Measurements from ENCODE around the gene EIF5A.
A peak's percentile ranks its signal among the peaks of the same experiment; 100 is the strongest.

Gene EIF5A

GRCh38 chr17:7307686-7308624 lies 527 bp downstream of the EIF5A start:
- peak overlapping the region; percentile 99 for H2BK15ac ChIP-seq (ENCODE audit: low read depth, poor library complexity, severe bottlenecking)
- H2AK5ac ChIP-seq (ENCODE audit: low read length, severe bottlenecking) = peak overlapping the region; percentile 72
- H3K23ac ChIP-seq (ENCODE audit: low read length in 2 of 2) = peak overlapping the region in 1 of 2 experiments; percentile 98
- peak overlapping the region; percentile 98 for H3K9ac ChIP-seq (ENCODE audit: low read length)
- H3K14ac ChIP-seq (ENCODE audit: low read length in 2 of 2) = peak overlapping the region; percentile 92 to 100
- peak overlapping the region; percentile 99 for H4K91ac ChIP-seq (ENCODE audit: low read length)
- H3K4me1 ChIP-seq (ENCODE audit: control insufficient read depth, insufficient read depth, low read depth, low read length) = peaks cover 8% of the 10 kb centered on the region
- peak overlapping the region; percentile 86 to 99 for H3K4me3 ChIP-seq (ENCODE audit: insufficient read depth in 1 of 2, low read depth in 1 of 2, low read length in 2 of 2)
- peak overlapping the region; percentile 98 to 100 for H3K18ac ChIP-seq (ENCODE audit: low read depth in 1 of 2, low read length in 2 of 2)
- WGBS = 1% methylated on average over 40 of the region's 104 CpGs
- peak overlapping the region; percentile 95 for H4K8ac ChIP-seq (ENCODE audit: low read length)
- H3K79me1 ChIP-seq (replicated peaks; ENCODE audit: low read length, poor library complexity, severe bottlenecking) = peaks cover 1% of the 10 kb centered on the region
- no peaks in the 10 kb centered on the region for H3K9me3 ChIP-seq (ENCODE audit: control insufficient read depth, low read length)
- peaks cover 30 to 34% of the 10 kb centered on the region in 2 experiments for H3K36me3 ChIP-seq (ENCODE audit: control insufficient read depth in 1 of 2, insufficient read depth in 2 of 2, low read depth in 1 of 2, low read length in 2 of 2)
- H3K27me3 ChIP-seq (ENCODE audit: control insufficient read depth in 1 of 2, insufficient read depth in 1 of 2, low read length in 2 of 2) = no peaks in the 10 kb centered on the region
- no peak overlapping the region for H2AFZ ChIP-seq (ENCODE audit: low read depth, low read length)
- H3K4me2 ChIP-seq (ENCODE audit: low read length, poor library complexity, severe bottlenecking) = peak overlapping the region; percentile 97
- peak overlapping the region in 1 of 2 experiments; percentile 42 for H2BK12ac ChIP-seq (ENCODE audit: low read length in 2 of 2)
- H3K27ac ChIP-seq (ENCODE audit: low read length, poor library complexity, severe bottlenecking) = peak overlapping the region; percentile 96
- H3K4ac ChIP-seq (ENCODE audit: low read depth in 1 of 2, low read length in 2 of 2) = peak overlapping the region; percentile 91 to 93
- DNase-seq = peak; percentile 29
- peak overlapping the region; percentile 87 for H2BK5ac ChIP-seq (ENCODE audit: low read depth, low read length, poor library complexity, severe bottlenecking)
- peak overlapping the region; percentile 85 for H2BK120ac ChIP-seq (ENCODE audit: low read depth, low read length)

- Histone ChIP-seq H2AFZ (ENCODE audit: low read depth, low read length) (no peak overlapping the region), H3K4me3 (ENCODE audit: insufficient read depth in 1 of 2, low read depth in 1 of 2, low read length in 2 of 2) (peak overlapping the region; percentile 86 to 99), H3K79me1 (replicated peaks; ENCODE audit: low read length, poor library complexity, severe bottlenecking) (peaks cover 4% of the 10 kb centered on the region), H2BK15ac (ENCODE audit: low read depth, poor library complexity, severe bottlenecking) (no peak overlapping the region), H3K4ac (ENCODE audit: low read depth in 1 of 2, low read length in 2 of 2) (peak overlapping the region; percentile 42 to 93), H3K36me3 (ENCODE audit: control insufficient read depth in 1 of 2, insufficient read depth in 2 of 2, low read depth in 1 of 2, low read length in 2 of 2) (peaks cover 38 to 43% of the 10 kb centered on the region in 2 experiments), H2BK120ac (ENCODE audit: low read depth, low read length) (peak overlapping the region; percentile 66), H4K91ac (ENCODE audit: low read length) (peak overlapping the region; percentile 40), H4K8ac (ENCODE audit: low read length) (peak overlapping the region; percentile 65), H2BK12ac (ENCODE audit: low read length in 2 of 2) (peak overlapping the region in 1 of 2 experiments; percentile 15), H3K9me3 (ENCODE audit: control insufficient read depth, low read length) (no peaks in the 10 kb centered on the region), H3K23ac (ENCODE audit: low read length in 2 of 2) (no peak overlapping the region), H3K18ac (ENCODE audit: low read depth in 1 of 2, low read length in 2 of 2) (peak overlapping the region; percentile 98 to 100), H3K14ac (ENCODE audit: low read length in 2 of 2) (peak overlapping the region; percentile 36 to 63), H3K9ac (ENCODE audit: low read length) (peak overlapping the region; percentile 98), H2AK5ac (ENCODE audit: low read length, severe bottlenecking) (peak overlapping the region; percentile 7), H3K27ac (ENCODE audit: low read length, poor library complexity, severe bottlenecking) (peak overlapping the region; percentile 96), H3K27me3 (ENCODE audit: control insufficient read depth in 1 of 2, insufficient read depth in 1 of 2, low read length in 2 of 2) (no peaks in the 10 kb centered on the region), H3K4me2 (ENCODE audit: low read length, poor library complexity, severe bottlenecking) (peak overlapping the region; percentile 97), H3K4me1 (ENCODE audit: control insufficient read depth, insufficient read depth, low read depth, low read length) (peaks cover 15% of the 10 kb centered on the region), H2BK5ac (ENCODE audit: low read depth, low read length, poor library complexity, severe bottlenecking) (no peak overlapping the region)
- WGBS = 0% methylated on average over 11 of the region's 14 CpGs
- DNase-seq = peak; percentile 94
Observed at GRCh38 chr17:7308625-7309433, 1.4 kb downstream of the EIF5A start.

GRCh38 chr17:7309628-7310027 lies 2.2 kb downstream of the EIF5A start:
- Histone ChIP-seq H3K4me1 (ENCODE audit: control insufficient read depth, insufficient read depth, low read depth, low read length) (peaks cover 17% of the 10 kb centered on the region), H3K4ac (ENCODE audit: low read depth in 1 of 2, low read length in 2 of 2) (no peak overlapping the region), H2BK15ac (ENCODE audit: low read depth, poor library complexity, severe bottlenecking) (no peak overlapping the region), H3K9ac (ENCODE audit: low read length) (peak overlapping the region; percentile 98), H3K4me3 (ENCODE audit: insufficient read depth in 1 of 2, low read depth in 1 of 2, low read length in 2 of 2) (peak overlapping the region in 1 of 2 experiments; percentile 86), H4K91ac (ENCODE audit: low read length) (no peak overlapping the region), H4K8ac (ENCODE audit: low read length) (no peak overlapping the region), H3K4me2 (ENCODE audit: low read length, poor library complexity, severe bottlenecking) (peak overlapping the region; percentile 97), H3K23ac (ENCODE audit: low read length in 2 of 2) (peak overlapping the region in 1 of 2 experiments; percentile 28), H2AK5ac (ENCODE audit: low read length, severe bottlenecking) (no peak overlapping the region), H3K27ac (ENCODE audit: low read length, poor library complexity, severe bottlenecking) (no peak overlapping the region), H3K79me1 (replicated peaks; ENCODE audit: low read length, poor library complexity, severe bottlenecking) (peaks cover 4% of the 10 kb centered on the region), H2BK12ac (ENCODE audit: low read length in 2 of 2) (no peak overlapping the region), H2AFZ (ENCODE audit: low read depth, low read length) (no peak overlapping the region), H3K36me3 (ENCODE audit: control insufficient read depth in 1 of 2, insufficient read depth in 2 of 2, low read depth in 1 of 2, low read length in 2 of 2) (peaks cover 40 to 46% of the 10 kb centered on the region in 2 experiments), H2BK120ac (ENCODE audit: low read depth, low read length) (no peak overlapping the region), H3K27me3 (ENCODE audit: control insufficient read depth in 1 of 2, insufficient read depth in 1 of 2, low read length in 2 of 2) (no peaks in the 10 kb centered on the region), H3K18ac (ENCODE audit: low read depth in 1 of 2, low read length in 2 of 2) (no peak overlapping the region), H3K9me3 (ENCODE audit: control insufficient read depth, low read length) (no peaks in the 10 kb centered on the region), H2BK5ac (ENCODE audit: low read depth, low read length, poor library complexity, severe bottlenecking) (no peak overlapping the region), H3K14ac (ENCODE audit: low read length in 2 of 2) (no peak overlapping the region)
- WGBS = 97% methylated on average over 12 of the region's 12 CpGs
- DNase-seq = no peak
